ENCODE results near the gene GPX1.

DNA sequence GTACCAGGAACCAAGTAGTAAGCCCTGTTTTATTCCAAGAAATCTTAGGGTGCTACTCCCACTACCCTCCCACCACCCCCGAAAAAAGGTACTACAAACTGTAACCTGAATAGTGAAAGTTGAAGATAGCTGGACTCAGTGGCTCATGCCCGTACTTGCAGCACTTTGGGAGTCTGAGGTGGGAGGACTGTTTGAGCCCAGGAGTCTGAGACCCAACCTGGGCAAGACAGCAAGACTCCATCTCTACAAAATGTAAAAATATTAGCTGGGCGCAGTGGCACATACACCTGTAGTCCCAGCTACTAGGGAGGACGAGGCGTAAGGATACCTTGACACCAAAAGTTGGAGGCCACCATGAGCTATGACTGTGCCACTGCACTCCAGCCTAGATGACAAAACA lies 45.7 kb upstream of the GPX1 start:
- TF ChIP-seq POLR2A (IDR thresholded peaks at IDR 0.05; ENCODE audit: low read length) (no peak), GATA1 (IDR thresholded peaks at IDR 0.05; ENCODE audit: low read depth, low read length) (no peak)
